Activated naive CD4-positive, alpha-beta T cell treated with anti-CD3 and anti-CD28 coated beads, Interleukin-2, amount 50 U/mL, for 16 hours (primary cell): ENCODE data around the gene PDE4D.
"Not testable (repeated sequence)": the region's sequence is repeated elsewhere in the genome, so short reads cannot be mapped to it uniquely, and the experiment has no call there.

ENCODE experiments used
- DNase-seq: peaks from one replicate; pipeline ENCODE4 v3.0.0-alpha.2; 2020

The PDE4D gene

GRCh38 chr5:58980890-58981289 is 912.6 kb downstream of the PDE4D start:
- DNase-seq, result no peak

- DNase-seq, result no peak
Measured at GRCh38 chr5:58979090-58979489, 914.4 kb downstream of the PDE4D start.

GRCh38 chr5:58974601-58975000 is 918.9 kb downstream of the PDE4D start:
- DNase-seq, result no peak

GRCh38 chr5:58974083-58974482 is 919.4 kb downstream of the PDE4D start:
- no peak for DNase-seq

- DNase-seq, result no peak
Measured at GRCh38 chr5:58972301-58972700, 921.2 kb downstream of the PDE4D start.

GRCh38 chr5:58970766-58971165 is 922.8 kb downstream of the PDE4D start:
- no peak for DNase-seq

- DNase-seq, result no peak
Measured at GRCh38 chr5:58969795-58970194, 923.7 kb downstream of the PDE4D start.

GRCh38 chr5:58969253-58969652 is 924.3 kb downstream of the PDE4D start:
- no peak for DNase-seq

- DNase-seq, result no peak
Measured at GRCh38 chr5:58968350-58968749, 925.2 kb downstream of the PDE4D start.

- no peak for DNase-seq
Measured at GRCh38 chr5:58967597-58968281, 925.8 kb downstream of the PDE4D start.

- DNase-seq, result no peak
Measured at GRCh38 chr5:58965677-58966414, 927.7 kb downstream of the PDE4D start.

- DNase-seq, result no peak
Measured at GRCh38 chr5:58963821-58964220, 929.7 kb downstream of the PDE4D start.

- DNase-seq, result no peak
Measured at GRCh38 chr5:58963361-58963760, 930.2 kb downstream of the PDE4D start.

GRCh38 chr5:58961631-58962280 is 931.8 kb downstream of the PDE4D start:
- DNase-seq, result no peak

- no peak for DNase-seq
Measured at GRCh38 chr5:58958701-58959100, 934.8 kb downstream of the PDE4D start.

- not testable (repeated sequence) for DNase-seq
Measured at GRCh38 chr5:58953218-58953617, 940.3 kb downstream of the PDE4D start.

GRCh38 chr5:58950224-58950623 is 943.3 kb downstream of the PDE4D start:
- DNase-seq, result no peak

GRCh38 chr5:58946230-58946629 is 947.3 kb downstream of the PDE4D start:
- no peak for DNase-seq

GRCh38 chr5:58944221-58944620 is 949.3 kb downstream of the PDE4D start:
- no peak for DNase-seq

GRCh38 chr5:58940446-58940845 is 953.1 kb downstream of the PDE4D start:
- no peak for DNase-seq

GRCh38 chr5:58939664-58940063 is 953.9 kb downstream of the PDE4D start:
- DNase-seq, result no peak

- DNase-seq, result no peak
Measured at GRCh38 chr5:58938563-58939424, 954.7 kb downstream of the PDE4D start.

GRCh38 chr5:58937031-58937681 is 956.4 kb downstream of the PDE4D start:
- no peak for DNase-seq
